WTC11 (cell line): ENCODE measurements around the gene SNX3. TPM values are rescaled to one million over a fixed set of nuclear protein-coding genes. Genes with fewer than 3 reads are reported as not detected.

Experiments
- ATAC-seq: fragments of 200-7000 bp; cut with Tn5 transposase; 2 replicates; pipeline ENCODE4 v1.10.0; 2021; ENCODE audit warnings: mild to moderate bottlenecking, moderate library complexity
- CTCF ChIA-PET: fragments of 300-600 bp; sonication (Branson Sonifier 250); formaldehyde crosslinking; loops from one replicate; lab custom pipeline; 2021; ENCODE audit warnings: antibody characterized with exemption; lab: Charles Lee
- POLR2A ChIA-PET: fragments of 350-600 bp; sonication (Branson Sonifier 250); formaldehyde crosslinking; loops from one replicate; lab custom pipeline; 2021; ENCODE audit warnings: antibody characterized with exemption; lab: Charles Lee
- DNase-seq: peaks from one replicate; pipeline ENCODE4 v3.0.0; 2021; ENCODE audit warnings: low spot score
- H3K27ac Mint-ChIP-seq: 2 replicates; pipeline ENCODE4 v1.8.0; 2021; ENCODE audit warnings: mixed read lengths
- H3K27me3 Mint-ChIP-seq: 2 replicates; pipeline ENCODE4 v1.8.0; 2021; ENCODE audit warnings: low read depth, mild to moderate bottlenecking, moderate library complexity, mixed read lengths
- H3K36me3 Mint-ChIP-seq: 2 replicates; pipeline ENCODE4 v1.8.0; 2021; ENCODE audit warnings: mixed read lengths
- H3K4me1 Mint-ChIP-seq: 2 replicates; pipeline ENCODE4 v1.8.0; 2022; ENCODE audit warnings: mixed read lengths
- H3K4me3 Mint-ChIP-seq: 2 replicates; pipeline ENCODE4 v1.8.0; 2021; ENCODE audit warnings: mild to moderate bottlenecking, moderate library complexity, mixed read lengths
- H3K9me3 Mint-ChIP-seq: 2 replicates; pipeline ENCODE4 v1.8.0; 2021; ENCODE audit warnings: mixed read lengths
- CREM ChIP-seq: sonication (generic); formaldehyde crosslinking; IDR thresholded peaks from 2 replicates; pipeline ENCODE4 v1.8.1; 2022; ENCODE audit warnings: mild to moderate bottlenecking, missing genetic modification reagents, moderate library complexity
- EMX1 ChIP-seq: fragments of 250-450 bp; sonication (Bioruptor Pico); IDR thresholded peaks from 2 replicates; pipeline ENCODE4 v1.8.0; 2021; ENCODE audit warnings: mild to moderate bottlenecking
- ESRRA ChIP-seq: sonication (generic); formaldehyde crosslinking; IDR thresholded peaks from 2 replicates; pipeline ENCODE4 v1.8.1; 2022; ENCODE audit warnings: mild to moderate bottlenecking, missing genetic modification reagents, borderline replicate concordance
- FOXJ3 ChIP-seq: sonication (generic); formaldehyde crosslinking; IDR thresholded peaks from 2 replicates; pipeline ENCODE4 v1.9.0; 2021; ENCODE audit warnings: missing genetic modification reagents, mild to moderate bottlenecking, borderline replicate concordance
- HMGA2 ChIP-seq: fragments of 250-450 bp; sonication (Bioruptor Pico); IDR thresholded peaks from 2 replicates; pipeline ENCODE4 v1.4.0; 2021; ENCODE audit warnings: mild to moderate bottlenecking, moderate library complexity
- NFYB ChIP-seq: sonication (generic); formaldehyde crosslinking; conservative IDR thresholded peaks from 2 replicates; pipeline ENCODE4 v1.8.0; 2022; ENCODE audit warnings: low read depth, missing genetic modification reagents
- OVOL2 ChIP-seq: fragments of 250-450 bp; sonication (Bioruptor Pico); IDR thresholded peaks from 2 replicates; pipeline ENCODE4 v1.9.0; 2021; ENCODE audit warnings: mild to moderate bottlenecking, borderline replicate concordance
- RELA ChIP-seq: sonication (generic); formaldehyde crosslinking; IDR thresholded peaks from 2 replicates; pipeline ENCODE4 v1.8.1; 2022; ENCODE audit warnings: missing genetic modification reagents, mild to moderate bottlenecking, borderline replicate concordance
- RORB ChIP-seq: fragments of 250-450 bp; sonication (Bioruptor Pico); IDR thresholded peaks from 2 replicates; pipeline ENCODE4 v1.9.0; 2021; ENCODE audit warnings: mild to moderate bottlenecking
- SOX15 ChIP-seq: fragments of 250-450 bp; sonication (Bioruptor Pico); IDR thresholded peaks from 2 replicates; pipeline ENCODE4 v1.9.0; 2021; ENCODE audit warnings: mild to moderate bottlenecking
- SP1 ChIP-seq: sonication (generic); formaldehyde crosslinking; conservative IDR thresholded peaks from 2 replicates; pipeline ENCODE4 v1.8.1; 2022; ENCODE audit warnings: missing genetic modification reagents
- TCF7 ChIP-seq: sonication (generic); formaldehyde crosslinking; IDR thresholded peaks from 2 replicates; pipeline ENCODE4 v1.8.0; 2022; ENCODE audit warnings: mild to moderate bottlenecking, low read depth, missing genetic modification reagents, moderate library complexity
- TP53 ChIP-seq: sonication (generic); formaldehyde crosslinking; IDR thresholded peaks from 2 replicates; pipeline ENCODE4 v1.8.1; 2023; ENCODE audit warnings: mild to moderate bottlenecking, missing genetic modification reagents
- ZBTB21 ChIP-seq: sonication (generic); formaldehyde crosslinking; IDR thresholded peaks from 2 replicates; pipeline ENCODE4 v1.8.1; 2023; ENCODE audit warnings: mild to moderate bottlenecking, missing genetic modification reagents, borderline replicate concordance
- ZNF121 ChIP-seq: sonication (generic); formaldehyde crosslinking; IDR thresholded peaks from 2 replicates; pipeline ENCODE4 v1.8.0; 2023; ENCODE audit warnings: missing genetic modification reagents
- ZNF138 ChIP-seq: sonication (generic); formaldehyde crosslinking; conservative IDR thresholded peaks from 2 replicates; pipeline ENCODE4 v1.8.1; 2022; ENCODE audit warnings: mild to moderate bottlenecking, moderate library complexity, missing genetic modification reagents
- total RNA-seq: library from RNA; stranded (reverse); gene quantifications from 3 replicates; pipeline ENCODE4 v1.2.3, GENCODE V29; 2021
- TF ChIP-seq, protein P1 (sequence below): sonication (generic); formaldehyde crosslinking; IDR thresholded peaks from 2 replicates; pipeline ENCODE4 v1.8.0; 2023; ENCODE audit warnings: missing genetic modification reagents, mild to moderate bottlenecking, borderline replicate concordance
- TF ChIP-seq, protein P2 (sequence below): fragments of 250-450 bp; sonication (Bioruptor Pico); IDR thresholded peaks from 2 replicates; pipeline ENCODE4 v1.9.0; 2021; ENCODE audit warnings: moderate library complexity, mild to moderate bottlenecking, inconsistent platforms, borderline replicate concordance
- TF ChIP-seq, protein P3 (sequence below): sonication (generic); formaldehyde crosslinking; IDR thresholded peaks from 2 replicates; pipeline ENCODE4 v1.8.0; 2022; ENCODE audit warnings: mild to moderate bottlenecking, missing genetic modification reagents
- TF ChIP-seq, protein P4 (sequence below): sonication (generic); formaldehyde crosslinking; IDR thresholded peaks from 2 replicates; pipeline ENCODE4 v1.8.0; 2022; ENCODE audit warnings: mild to moderate bottlenecking, missing genetic modification reagents
- TF ChIP-seq, protein P5 (sequence below): sonication (generic); formaldehyde crosslinking; IDR thresholded peaks from 2 replicates; pipeline ENCODE4 v1.8.1; 2023; ENCODE audit warnings: mild to moderate bottlenecking, missing genetic modification reagents, moderate library complexity
- TF ChIP-seq, protein P6 (sequence below): sonication (generic); formaldehyde crosslinking; IDR thresholded peaks from 2 replicates; pipeline ENCODE4 v1.8.1; 2023; ENCODE audit warnings: mild to moderate bottlenecking, moderate library complexity, missing genetic modification reagents
- TF ChIP-seq, protein P7 (sequence below): sonication (generic); formaldehyde crosslinking; IDR thresholded peaks from 2 replicates; pipeline ENCODE4 v1.8.1; 2022; ENCODE audit warnings: missing genetic modification reagents, borderline replicate concordance
- TF ChIP-seq, protein P8 (sequence below): sonication (generic); formaldehyde crosslinking; IDR thresholded peaks from 2 replicates; pipeline ENCODE4 v1.8.0; 2022; ENCODE audit warnings: mild to moderate bottlenecking, missing genetic modification reagents

SNX3 gene
- total RNA-seq, 1 experiment from 2014 or later = 66.1 TPM

DNA sequence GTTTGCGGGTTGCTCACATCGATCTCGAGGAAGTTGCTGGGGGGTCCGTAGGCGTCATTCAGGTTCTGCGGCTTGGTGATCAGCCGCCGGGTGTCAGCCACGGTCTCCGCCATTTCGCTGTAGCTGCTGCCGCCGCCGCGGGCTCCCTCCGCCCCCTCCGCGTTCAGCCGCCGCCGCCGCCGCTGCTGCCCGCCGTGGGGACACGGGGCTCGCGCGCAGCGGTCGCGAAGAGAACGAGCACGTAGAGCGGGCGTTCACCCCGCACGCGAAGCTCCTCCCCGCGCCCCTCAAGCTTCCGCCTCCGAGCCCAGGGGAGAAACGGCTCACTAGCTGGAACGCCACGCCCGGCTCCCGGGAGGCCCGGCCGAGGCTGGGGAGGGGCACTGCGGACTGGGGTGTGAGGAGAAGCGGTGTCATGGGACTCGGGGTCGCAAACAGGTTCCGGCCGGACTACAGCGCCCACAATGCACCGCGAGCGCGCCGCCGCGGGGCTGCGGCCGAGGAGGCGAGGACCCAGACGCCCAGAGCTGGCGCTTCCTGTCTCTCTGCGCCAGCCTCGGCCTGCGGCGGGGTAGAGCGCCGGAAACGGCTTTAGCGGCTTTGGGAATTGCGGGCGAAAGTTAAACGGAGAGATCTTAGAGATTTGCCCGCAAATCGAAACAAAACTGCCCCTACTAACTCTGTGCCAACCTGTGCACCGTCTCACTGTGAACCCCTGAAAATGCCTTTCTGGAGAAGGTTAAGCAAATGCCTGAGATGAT lies at the start of gene SNX3 (continued):
- TF ChIP-seq, protein P1, sequence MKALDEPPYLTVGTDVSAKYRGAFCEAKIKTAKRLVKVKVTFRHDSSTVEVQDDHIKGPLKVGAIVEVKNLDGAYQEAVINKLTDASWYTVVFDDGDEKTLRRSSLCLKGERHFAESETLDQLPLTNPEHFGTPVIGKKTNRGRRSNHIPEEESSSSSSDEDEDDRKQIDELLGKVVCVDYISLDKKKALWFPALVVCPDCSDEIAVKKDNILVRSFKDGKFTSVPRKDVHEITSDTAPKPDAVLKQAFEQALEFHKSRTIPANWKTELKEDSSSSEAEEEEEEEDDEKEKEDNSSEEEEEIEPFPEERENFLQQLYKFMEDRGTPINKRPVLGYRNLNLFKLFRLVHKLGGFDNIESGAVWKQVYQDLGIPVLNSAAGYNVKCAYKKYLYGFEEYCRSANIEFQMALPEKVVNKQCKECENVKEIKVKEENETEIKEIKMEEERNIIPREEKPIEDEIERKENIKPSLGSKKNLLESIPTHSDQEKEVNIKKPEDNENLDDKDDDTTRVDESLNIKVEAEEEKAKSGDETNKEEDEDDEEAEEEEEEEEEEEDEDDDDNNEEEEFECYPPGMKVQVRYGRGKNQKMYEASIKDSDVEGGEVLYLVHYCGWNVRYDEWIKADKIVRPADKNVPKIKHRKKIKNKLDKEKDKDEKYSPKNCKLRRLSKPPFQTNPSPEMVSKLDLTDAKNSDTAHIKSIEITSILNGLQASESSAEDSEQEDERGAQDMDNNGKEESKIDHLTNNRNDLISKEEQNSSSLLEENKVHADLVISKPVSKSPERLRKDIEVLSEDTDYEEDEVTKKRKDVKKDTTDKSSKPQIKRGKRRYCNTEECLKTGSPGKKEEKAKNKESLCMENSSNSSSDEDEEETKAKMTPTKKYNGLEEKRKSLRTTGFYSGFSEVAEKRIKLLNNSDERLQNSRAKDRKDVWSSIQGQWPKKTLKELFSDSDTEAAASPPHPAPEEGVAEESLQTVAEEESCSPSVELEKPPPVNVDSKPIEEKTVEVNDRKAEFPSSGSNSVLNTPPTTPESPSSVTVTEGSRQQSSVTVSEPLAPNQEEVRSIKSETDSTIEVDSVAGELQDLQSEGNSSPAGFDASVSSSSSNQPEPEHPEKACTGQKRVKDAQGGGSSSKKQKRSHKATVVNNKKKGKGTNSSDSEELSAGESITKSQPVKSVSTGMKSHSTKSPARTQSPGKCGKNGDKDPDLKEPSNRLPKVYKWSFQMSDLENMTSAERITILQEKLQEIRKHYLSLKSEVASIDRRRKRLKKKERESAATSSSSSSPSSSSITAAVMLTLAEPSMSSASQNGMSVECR (CRISPR knock-in tag) = peak; percentile 68; the same call in 1 of the 2 replicates
- no peak for TF ChIP-seq RORB (CRISPR knock-in tag)
- TF ChIP-seq, protein P2, sequence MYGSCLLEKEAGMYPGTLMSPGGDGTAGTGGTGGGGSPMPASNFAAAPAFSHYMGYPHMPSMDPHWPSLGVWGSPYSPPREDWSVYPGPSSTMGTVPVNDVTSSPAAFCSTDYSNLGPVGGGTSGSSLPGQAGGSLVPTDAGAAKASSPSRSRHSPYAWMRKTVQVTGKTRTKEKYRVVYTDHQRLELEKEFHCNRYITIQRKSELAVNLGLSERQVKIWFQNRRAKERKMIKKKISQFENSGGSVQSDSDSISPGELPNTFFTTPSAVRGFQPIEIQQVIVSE (CRISPR knock-in tag) = no peak
- TF ChIP-seq, protein P3, sequence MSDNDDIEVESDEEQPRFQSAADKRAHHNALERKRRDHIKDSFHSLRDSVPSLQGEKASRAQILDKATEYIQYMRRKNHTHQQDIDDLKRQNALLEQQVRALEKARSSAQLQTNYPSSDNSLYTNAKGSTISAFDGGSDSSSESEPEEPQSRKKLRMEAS (CRISPR knock-in tag) = peak; percentile 74; the same call in 1 of the 2 replicates
- no peak for TF ChIP-seq FOXJ3 (CRISPR knock-in tag)
- no peak for TF ChIP-seq ESRRA
- TF ChIP-seq ZNF121 (CRISPR knock-in tag) = no peak
- no peak for TF ChIP-seq TCF7 (CRISPR knock-in tag)
- TF ChIP-seq, protein P4, sequence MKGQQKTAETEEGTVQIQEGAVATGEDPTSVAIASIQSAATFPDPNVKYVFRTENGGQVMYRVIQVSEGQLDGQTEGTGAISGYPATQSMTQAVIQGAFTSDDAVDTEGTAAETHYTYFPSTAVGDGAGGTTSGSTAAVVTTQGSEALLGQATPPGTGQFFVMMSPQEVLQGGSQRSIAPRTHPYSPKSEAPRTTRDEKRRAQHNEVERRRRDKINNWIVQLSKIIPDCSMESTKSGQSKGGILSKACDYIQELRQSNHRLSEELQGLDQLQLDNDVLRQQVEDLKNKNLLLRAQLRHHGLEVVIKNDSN (CRISPR knock-in tag) = peak; percentile 62
- TF ChIP-seq EMX1 (CRISPR knock-in tag) = no peak
- TF ChIP-seq TP53 (CRISPR knock-in tag) = no peak
- TF ChIP-seq CREM = no peak; the same call in 1 of the 2 replicates
- TF ChIP-seq SP1 (CRISPR knock-in tag) = peak; percentile 75
- TF ChIP-seq, protein P5, sequence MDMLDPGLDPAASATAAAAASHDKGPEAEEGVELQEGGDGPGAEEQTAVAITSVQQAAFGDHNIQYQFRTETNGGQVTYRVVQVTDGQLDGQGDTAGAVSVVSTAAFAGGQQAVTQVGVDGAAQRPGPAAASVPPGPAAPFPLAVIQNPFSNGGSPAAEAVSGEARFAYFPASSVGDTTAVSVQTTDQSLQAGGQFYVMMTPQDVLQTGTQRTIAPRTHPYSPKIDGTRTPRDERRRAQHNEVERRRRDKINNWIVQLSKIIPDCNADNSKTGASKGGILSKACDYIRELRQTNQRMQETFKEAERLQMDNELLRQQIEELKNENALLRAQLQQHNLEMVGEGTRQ = peak; percentile 64
- no peak for TF ChIP-seq NFYB (CRISPR knock-in tag)
- TF ChIP-seq RELA (CRISPR knock-in tag) = no peak
- no peak for TF ChIP-seq ZNF138
- no peak for TF ChIP-seq OVOL2
- TF ChIP-seq, all 79 proteins: peak for 15

DNA sequence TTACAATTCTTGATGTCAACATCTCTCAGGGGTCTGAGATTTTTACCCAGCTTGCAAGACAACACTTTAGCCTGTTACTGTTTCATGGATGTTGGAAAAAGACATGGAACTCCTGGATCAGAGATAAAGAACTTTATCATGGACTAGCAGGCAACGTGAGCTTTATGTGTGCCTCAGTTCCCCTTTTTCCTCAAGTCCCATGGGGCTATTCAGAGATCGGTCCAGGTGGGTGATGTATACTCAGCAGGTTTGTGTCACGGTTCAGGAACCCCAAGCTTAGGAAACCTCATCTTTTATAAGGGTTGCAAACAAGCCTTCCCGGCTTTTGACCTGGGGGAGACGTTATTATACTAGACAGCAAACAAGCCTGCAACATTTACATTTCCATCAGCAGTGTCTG lies 49.0 kb upstream of the SNX3 start:
- Mint-ChIP-seq H3K4me3 (no peak overlapping the region), H3K9me3 (no peaks in the 10 kb centered on the region), H3K4me1 (peaks cover 16% of the 10 kb centered on the region), H3K27me3 (no peaks in the 10 kb centered on the region), H3K36me3 (no peaks in the 10 kb centered on the region), H3K27ac (no peak overlapping the region)
- DNase-seq (no peak), ATAC-seq (no peak)
- TF ChIP-seq, protein P6, sequence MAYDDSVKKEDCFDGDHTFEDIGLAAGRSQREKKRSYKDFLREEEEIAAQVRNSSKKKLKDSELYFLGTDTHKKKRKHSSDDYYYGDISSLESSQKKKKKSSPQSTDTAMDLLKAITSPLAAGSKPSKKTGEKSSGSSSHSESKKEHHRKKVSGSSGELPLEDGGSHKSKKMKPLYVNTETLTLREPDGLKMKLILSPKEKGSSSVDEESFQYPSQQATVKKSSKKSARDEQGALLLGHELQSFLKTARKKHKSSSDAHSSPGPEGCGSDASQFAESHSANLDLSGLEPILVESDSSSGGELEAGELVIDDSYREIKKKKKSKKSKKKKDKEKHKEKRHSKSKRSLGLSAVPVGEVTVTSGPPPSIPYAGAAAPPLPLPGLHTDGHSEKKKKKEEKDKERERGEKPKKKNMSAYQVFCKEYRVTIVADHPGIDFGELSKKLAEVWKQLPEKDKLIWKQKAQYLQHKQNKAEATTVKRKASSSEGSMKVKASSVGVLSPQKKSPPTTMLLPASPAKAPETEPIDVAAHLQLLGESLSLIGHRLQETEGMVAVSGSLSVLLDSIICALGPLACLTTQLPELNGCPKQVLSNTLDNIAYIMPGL (CRISPR knock-in tag) = no peak
- TF ChIP-seq ZBTB21 (CRISPR knock-in tag) (no peak), SOX15 (CRISPR knock-in tag) (no peak), ZNF138 (no peak), HMGA2 (CRISPR knock-in tag) (no peak)
- TF ChIP-seq, protein P7, sequence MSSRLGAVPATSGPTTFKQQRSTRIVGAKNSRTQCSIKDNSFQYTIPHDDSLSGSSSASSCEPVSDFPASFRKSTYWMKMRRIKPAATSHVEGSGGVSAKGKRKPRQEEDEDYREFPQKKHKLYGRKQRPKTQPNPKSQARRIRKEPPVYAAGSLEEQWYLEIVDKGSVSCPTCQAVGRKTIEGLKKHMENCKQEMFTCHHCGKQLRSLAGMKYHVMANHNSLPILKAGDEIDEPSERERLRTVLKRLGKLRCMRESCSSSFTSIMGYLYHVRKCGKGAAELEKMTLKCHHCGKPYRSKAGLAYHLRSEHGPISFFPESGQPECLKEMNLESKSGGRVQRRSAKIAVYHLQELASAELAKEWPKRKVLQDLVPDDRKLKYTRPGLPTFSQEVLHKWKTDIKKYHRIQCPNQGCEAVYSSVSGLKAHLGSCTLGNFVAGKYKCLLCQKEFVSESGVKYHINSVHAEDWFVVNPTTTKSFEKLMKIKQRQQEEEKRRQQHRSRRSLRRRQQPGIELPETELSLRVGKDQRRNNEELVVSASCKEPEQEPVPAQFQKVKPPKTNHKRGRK (CRISPR knock-in tag) = no peak
- TF ChIP-seq, protein P8, sequence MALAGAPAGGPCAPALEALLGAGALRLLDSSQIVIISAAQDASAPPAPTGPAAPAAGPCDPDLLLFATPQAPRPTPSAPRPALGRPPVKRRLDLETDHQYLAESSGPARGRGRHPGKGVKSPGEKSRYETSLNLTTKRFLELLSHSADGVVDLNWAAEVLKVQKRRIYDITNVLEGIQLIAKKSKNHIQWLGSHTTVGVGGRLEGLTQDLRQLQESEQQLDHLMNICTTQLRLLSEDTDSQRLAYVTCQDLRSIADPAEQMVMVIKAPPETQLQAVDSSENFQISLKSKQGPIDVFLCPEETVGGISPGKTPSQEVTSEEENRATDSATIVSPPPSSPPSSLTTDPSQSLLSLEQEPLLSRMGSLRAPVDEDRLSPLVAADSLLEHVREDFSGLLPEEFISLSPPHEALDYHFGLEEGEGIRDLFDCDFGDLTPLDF (CRISPR knock-in tag) = no peak
- ChIA-PET POLR2A (no interaction called here), CTCF (no interaction called here)
